ENCODE data around the gene UBAC2.
"Not testable (repeated sequence)": the region's sequence is repeated elsewhere in the genome, so short reads cannot be mapped to it uniquely, and the experiment has no call there.

UBAC2 gene

DNA sequence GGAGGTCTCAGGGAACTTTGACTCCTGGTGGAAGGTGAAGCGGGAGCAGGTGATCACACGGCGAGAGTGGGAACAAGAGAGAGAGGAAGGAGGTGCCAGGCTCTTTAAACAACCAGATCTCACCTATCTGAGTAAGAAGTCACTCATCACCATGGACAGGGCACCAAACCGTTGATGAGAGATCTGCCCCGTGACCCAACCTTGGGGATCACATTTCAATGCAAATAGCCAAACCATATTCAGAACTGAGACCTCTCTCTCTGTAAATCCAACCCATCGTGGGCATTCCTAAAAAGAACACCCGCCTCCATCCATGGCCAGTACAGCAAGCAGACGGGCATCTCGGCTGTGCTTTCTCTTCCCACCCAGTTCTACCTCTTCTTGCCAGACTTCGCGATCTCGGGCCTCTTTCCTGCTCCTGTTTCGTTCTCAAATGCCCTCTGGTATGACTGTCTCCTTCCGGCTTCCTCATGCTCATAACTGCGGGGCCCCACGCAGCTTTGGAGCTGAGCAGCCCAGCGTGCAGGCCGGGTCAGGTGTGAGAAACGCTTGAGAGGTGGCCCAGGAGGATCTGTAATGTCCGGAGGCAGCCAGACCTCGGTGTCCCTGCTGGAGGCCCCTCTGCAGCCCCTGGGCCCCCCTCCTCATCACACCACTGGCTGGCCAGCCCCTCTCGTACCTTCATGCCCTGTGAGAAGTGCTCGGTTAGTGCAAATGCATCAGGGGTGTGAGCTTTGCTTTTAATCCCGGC lies 203.5 kb downstream of the UBAC2 start:
- no peak for DNase-seq

DNA sequence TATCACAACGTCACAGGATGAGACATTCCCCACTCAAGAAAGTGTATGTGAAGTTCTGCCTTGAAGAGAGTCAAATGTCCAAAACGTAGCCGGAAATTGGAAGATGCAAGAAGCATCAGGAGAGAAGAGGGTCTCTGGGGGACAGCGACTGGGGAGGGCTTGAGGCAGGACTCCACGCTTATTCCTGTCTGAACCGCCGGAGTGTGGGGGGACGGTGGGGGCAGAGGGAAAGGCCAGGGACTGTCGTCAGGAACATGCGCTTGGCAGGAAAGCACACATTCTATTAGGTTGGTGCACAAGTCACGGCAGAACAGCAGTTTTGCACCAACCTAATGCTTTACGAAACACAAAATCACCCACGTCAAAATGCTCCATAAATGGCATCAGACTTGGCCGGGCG lies 205.3 kb downstream of the UBAC2 start:
- DNase-seq, result no peak

DNA sequence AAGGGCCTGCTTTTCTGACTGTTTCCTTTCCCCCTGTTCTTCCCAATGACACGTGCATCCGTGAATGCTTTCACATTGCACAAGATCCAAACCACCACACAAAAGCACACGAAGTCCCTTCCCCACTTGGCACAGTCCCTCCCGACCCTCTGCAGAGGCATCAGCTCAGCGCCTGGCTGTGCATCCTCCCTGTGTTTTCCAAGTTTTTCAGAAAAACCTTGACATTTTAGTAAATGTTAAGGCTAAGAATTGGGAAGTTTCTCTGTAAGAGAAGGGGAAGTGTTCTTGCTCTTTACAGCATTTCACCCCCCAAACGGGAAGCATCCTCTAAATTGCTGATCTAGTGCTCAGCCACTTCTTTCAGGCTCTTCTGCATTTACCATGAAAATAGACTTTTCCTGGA lies 206.1 kb downstream of the UBAC2 start:
- no peak for DNase-seq

DNA sequence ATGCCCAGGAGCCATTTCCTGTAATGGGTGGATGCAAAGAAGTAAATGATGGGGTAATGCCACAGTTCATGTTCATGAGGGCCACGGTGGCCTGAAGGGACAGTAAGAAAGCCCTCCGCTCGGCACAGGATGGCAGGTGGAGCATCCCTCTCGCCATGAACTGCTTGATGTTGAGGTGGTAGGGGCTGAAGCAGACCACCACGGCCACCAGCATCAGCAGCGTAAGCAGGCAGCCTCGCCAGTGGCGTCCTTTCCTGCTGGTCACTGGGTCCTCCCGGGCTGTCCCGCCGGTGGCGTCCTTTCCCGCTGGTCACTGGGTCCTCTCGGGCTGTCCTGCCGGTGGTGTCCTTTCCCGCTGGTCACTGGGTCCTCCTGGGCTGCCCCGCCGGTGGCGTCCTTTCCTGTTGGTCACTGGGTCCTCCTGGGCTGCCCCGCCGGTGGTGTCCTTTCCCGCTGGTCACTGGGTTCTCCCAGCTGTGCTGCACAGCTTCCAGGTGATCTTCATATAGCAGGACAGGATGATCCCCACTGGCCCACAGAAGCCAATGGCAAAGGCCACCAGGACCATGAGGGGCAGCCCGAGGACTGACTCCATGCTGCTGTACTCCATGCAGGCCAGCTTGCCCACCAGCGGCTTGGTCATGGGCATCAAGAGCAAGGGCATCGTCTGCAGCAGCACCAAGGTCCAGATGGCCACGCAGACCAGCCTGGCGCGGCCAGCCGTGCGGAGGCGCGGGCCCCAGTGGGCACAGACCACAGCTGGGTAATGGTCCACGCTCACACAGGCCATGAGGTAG lies 207.4 kb downstream of the UBAC2 start:
- no peak for DNase-seq

DNA sequence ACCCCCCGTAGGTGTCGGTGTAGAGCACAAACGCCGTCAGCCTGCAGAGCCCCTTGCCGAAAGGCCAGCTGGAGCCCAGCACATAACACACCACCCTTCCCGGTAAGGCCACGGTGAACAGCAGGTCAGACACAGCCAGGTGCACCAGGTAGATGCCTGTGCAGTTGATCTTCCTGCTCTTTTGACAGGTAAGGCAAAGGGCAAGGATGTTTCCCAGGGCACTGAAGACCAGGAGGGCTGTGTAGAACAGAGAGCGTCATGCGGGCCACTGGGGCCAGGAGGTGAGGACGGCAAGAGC lies 208.0 kb downstream of the UBAC2 start:
- no peak for DNase-seq

DNA sequence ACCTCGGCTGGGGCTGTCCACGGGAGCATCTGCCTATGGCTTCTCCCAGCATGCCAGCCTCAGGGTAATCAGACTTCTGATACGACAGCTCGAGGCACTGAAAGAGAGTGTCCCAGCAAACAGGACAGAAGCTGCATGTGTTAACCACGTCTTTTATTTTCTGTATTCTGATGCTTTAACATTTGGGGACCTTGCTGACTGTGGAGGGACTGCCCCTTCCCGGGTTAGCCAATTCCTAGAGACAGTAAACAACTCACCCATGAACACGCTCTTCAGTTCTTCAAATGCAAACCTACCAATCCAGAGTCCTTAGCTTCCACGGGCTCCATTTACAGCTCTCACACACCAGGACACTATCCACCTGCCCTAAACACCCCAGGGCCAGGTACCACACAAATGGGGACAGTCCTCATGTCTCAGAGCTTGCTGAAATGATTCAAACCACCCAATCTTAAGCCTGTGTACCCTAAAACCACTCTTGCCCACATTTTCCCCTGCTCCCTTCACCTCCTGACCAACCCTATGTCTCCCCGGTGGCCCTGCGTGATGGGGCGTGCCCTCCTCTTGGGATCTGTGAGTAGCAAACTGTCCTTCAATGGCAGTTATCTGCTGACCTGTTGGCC lies 208.9 kb downstream of the UBAC2 start:
- not testable (repeated sequence) for DNase-seq

DNA sequence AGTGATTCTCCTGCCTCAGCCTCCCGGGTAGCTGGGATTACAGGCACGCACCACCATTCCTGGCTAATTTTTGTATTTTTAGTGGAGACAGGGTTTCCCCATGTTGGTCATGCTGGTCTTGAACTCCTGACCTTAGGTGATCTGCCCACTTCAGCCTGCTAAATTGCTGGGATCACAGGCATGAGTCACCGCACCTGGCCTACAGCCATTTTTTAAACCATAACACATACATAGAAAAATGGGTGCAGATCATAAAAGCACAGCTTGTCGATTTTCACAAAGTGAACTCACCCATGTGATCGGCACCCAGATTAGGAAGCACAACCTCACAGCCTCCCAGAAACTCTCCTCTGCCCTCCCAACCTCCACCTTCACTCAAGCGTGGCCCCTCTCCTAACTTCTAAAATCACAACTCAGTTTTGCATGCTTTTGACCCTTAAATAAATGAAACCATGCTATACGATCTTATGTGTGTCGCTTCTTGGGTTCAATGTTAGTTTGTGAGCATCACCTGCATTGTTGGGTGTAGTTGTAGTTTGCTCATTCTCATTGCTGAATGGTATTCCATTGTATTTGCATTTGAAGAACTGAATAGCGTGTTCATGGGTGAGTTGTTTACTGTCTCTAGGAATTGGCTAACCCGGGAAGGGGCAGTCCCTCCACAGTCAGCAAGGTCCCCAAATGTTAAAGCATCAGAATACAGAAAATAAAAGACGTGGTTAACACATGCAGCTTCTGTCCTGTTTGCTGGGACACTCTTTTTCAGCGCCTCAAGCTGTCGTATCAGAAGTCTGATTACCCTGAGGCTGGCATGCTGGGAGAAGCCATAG lies 210.2 kb downstream of the UBAC2 start:
- DNase-seq, result not testable (repeated sequence)

DNA sequence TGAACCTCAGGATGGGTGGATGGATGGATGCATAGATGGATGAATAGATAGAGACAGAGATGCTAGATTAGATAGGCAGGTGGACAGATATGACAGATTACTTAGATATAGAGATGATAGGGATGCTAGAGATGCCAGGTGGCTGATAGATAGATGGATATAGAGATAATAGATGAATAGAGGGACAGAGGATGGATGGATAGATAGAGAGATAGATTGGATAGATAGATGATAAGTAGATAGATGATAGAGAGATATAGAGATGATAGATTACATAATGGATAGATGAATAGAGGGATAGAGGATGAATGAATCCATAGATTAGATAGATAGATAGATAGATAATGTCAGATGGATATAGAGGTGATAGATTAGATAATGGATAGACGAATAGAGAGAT lies 212.2 kb downstream of the UBAC2 start:
- no peak for DNase-seq

DNA sequence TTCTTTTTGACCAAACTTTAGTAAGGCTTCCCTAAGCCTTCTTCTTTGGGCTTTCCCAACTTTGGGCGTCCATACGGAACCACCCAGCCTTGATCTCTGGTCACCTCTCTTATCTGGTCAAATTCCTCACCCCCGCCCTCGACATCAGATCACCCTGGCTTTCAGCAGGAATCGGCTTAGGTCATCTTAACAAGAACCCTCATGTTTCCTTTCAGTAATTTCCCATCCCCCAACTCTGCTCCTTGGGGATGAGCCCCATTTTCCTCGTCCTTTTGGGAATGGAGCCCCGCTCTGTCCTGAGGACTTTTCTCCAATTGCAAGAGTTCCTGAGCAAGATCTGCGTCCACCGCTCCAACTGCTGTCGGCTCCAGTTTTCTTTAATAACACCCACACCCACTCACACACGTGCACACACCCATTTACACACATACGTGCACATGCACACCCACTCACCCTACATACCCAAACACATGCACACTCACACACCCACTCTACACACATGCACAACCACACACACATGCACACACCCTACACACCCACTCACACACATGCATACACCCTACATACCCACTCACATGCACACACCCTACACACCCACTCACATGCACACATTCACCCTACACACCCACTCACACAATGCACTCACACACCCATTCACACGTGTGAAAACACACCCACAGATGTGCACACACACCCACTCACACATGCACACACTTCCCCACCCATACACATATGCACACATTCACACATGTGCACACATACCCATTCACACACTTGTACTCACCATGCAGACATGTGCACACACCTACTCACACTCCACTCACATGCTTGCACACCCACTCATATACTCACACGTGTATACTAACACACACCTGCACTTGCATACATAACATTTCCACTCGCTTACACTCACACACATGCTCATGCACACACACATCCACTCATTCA lies 213.7 kb downstream of the UBAC2 start:
- no peak for DNase-seq

DNA sequence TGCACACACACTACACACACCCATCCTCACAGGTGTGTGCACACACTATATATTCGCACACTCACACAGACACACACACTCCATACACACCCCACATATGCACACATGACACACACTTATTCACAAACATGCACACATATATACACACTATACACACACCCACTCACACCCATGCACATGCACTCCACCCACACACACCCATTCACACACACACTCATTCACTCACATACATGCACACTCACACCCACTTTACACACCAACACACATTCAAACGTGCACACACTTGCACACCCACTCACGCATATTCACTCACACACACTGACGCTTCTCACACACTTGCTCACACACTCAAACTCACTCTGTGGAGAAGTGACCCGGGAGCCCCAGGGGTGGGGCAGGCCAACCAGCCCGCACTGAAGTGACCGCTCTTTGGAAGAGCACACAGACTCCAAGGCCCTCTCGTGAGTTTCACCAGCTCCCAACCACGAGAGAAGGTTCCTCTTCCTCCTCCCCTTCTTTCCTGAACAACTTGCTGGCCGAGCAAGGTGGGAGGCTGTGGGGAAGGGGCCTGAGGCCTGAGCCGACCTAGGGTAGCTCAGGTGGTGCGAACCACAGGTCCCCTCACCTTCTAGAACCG lies 214.5 kb downstream of the UBAC2 start:
- DNase-seq, result no peak

DNA sequence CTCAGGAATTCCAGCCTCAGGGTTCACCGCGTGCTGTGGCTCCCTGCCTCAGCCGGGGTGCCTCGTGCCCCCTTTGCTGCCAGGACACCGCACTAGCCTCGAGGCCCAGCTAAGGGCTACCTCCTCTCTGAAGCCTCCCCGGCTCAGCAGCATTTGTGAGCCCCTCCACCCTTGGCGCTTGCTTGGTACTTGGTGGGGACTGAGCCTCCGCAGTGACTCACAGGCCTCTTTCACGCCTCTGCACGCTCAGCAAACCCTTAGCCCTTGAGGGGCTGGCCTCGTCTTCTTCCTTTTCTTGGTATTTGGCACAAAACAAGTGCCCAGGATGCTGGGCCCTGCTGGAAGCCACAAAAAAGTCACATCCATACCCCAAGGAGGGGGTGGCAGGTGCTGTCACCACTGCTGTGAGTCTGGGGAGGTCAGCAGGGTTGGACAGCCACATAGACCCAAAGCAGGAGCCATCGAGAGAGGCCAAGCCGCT lies 215.2 kb downstream of the UBAC2 start:
- no peak for DNase-seq

DNA sequence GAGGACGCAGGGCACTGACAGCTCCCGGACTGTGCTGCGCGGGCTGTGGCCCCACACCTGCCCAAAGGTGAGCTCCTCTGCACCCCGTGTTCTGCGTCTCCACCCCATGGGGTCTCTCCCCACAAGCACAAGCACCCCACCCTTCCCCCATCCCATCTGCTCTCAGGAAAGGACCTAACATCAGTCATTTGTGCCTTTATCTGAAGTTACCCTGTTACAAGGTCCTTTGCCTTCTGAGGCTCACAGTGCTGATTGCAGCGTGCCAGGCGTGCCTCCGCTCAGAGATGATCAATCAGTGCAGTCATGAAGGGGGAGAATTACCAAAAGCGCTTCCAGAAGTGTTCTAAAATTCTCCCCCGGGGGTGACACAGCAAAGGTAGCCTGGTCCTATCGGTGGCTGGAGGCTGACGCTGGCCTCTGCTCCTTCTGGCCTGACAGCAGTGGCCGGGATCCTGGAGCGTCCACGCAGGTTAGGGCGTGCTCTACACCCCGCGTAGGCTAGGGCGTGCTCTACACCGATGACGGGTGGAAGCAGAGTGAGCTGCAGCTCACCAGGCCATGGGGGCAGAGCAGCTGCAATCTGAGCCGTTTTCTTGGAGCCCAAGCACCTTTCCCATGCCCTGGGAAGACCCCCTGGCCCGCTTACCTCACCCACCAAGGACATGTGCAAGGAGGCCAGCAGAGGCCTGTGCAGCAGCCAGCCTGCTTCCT lies 215.9 kb downstream of the UBAC2 start:
- no peak for DNase-seq

DNA sequence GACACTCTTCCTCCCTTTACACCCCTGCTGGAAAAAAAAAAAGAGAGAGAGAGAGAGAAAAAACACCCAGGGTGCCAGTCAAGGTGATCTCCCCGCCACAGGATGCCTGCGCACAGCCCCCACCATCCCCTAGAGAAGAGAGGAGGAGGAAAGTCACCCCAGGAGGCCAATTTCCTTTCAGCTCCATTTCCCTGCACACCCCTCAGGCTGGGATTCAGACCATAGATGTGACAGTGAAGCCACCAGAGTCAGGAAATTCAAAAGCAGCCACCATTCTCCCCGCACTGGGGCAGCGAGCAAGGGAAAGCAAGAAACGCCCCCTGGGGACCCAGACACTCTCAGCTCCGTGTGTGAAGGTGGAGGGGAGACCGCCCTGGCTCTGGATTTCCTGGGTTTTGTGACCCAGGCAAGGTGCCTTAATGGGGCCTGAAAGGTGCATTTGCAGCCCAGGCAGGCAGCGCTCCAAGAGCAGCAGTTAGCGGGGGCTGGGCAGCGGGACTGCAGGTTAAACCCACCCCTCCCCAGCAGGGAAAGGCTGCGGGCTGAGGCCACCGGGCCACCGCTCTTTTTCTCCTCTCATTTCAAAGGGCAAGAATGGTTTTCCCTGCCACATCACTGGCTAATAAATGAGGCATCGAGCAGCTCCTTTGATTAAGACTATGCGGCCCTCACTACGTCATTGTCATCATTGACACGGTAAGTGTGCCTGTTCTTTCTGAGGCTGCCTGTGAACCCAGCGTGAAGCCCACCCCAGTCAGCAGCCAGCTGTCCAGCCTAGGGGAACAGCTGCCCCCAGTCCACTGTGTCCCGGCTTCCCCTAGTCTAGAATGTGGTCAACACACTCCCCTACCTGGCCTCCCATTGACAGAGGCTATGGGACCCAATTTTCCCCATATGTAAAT lies 216.8 kb downstream of the UBAC2 start:
- DNase-seq, result peak; percentile 19

DNA sequence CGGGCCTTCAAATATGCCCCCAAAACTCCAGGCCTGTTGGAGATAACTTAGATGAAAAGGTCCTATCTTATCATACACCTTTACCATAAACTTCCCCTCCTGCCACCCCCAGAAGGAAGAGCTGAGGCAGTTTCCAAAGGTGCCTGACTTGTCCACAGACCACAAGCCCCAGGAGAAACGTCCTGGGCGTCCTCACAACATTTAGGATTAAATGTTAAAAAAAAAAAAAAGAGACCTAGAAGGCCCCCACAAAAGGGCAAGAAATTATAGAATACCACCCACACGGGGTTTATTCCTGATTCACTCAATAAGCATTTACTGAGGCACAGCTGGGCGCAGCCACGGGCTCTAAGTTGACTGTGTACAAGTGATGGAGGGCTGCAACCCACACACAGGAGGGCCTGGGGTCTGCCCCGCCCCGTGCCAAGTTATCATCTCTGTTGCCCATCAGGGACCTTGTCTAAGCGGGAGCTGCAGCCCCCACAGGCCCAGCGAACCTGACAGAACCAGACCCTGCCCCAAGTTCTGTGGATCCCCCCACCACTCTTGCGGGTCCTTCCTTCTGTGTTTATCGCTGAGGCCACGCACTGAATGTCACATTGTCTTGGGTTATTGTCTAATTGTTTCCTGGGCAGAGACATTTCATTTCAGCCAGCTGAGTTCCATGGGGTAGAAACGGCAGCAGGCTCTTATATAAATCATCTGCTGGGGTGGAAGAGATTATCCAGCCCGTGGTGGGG lies 217.6 kb downstream of the UBAC2 start:
- DNase-seq, result no peak

DNA sequence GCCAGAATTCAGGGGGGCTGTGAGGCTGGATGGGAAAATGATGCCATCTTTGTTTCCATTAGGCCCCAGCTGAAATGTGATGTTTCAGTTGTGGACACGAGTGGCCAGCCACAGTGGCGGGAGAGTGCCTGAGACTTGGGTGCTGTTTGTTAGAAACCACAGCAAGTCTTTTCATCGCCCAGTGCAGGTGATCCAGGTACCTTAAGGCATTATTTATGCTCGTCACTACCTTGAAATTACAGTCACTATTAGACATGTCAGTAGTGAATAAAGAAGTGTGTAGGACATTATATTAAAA lies 218.1 kb downstream of the UBAC2 start:
- DNase-seq, result no peak

DNA sequence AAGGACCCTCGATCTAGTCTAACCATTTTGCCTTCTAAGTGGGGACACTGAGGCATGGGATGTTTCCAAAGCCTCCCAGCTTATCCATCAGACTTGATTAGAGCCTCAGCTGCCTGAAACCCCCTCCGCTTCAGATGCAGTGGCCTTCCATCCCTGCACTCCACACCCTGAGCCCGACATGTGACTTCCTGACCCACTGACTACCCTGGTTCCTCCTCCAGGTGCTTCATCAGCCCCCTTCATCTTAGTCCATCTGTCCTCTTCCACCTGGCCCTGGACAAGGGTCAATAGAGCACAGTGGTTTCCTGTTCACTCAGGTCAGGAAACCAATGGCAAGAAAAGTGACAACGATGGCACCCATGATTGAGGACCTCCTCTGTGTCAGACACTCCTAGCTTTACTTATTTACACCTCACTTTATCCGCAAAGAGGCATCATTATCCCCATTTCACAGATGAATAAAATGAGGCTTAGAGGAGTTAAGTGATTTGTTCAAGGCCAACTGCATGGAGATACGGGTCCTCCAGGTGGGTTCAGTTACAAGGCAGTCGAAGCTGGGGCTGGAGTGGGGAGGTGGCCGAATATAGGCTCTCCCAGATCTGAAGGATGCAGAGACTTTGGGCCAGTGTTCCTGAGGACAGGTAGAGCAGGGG lies 219.1 kb downstream of the UBAC2 start:
- no peak for DNase-seq

DNA sequence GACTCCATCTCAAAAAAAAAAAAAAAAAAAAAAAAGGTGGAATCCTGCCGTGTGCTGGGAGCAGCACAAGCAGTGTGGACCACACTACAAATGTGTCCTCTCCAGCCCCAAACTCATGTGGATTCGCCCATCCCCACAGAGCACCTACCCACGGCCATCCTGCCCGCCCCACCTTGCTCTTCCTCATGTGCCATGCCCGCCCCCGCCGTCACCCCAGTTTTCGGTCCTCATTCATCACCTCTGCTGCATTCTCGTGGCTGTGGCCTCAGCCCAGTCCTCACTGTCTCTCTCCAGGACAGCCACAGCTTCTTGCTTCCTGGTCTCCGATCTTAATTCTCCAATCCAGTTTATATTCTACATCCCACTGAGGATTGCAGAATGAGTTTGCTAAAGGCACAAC lies 220.6 kb downstream of the UBAC2 start:
- DNase-seq, result no peak
